IMR-90 (cell line): ENCODE data around the gene PIR. TPM values are rescaled to one million over a fixed set of nuclear protein-coding genes. Genes with fewer than 3 reads are reported as not detected.

Experiments
- ATAC-seq: fragments of 200-7000 bp; cut with Tn5 transposase; 2 replicates; pipeline ENCODE4 v1.9.1; 2020; ENCODE audit warnings: low read depth, mild to moderate bottlenecking, moderate library complexity
- BruUV-seq: library from RNA; stranded (reverse); fragments of 400-500 nt; replicated peaks from 2 replicates; lab custom pipeline; 2021; lab: Mats Ljungman, UMichigan
- CTCF ChIA-PET: fragments of 300-600 bp; formaldehyde crosslinking; extraction: SDS; loops from one replicate; lab custom pipeline; 2021; ENCODE audit warnings: antibody characterized with exemption; lab: Yijun Ruan, JAX
- POLR2A ChIA-PET: fragments of 300-600 bp; sonication (Branson Sonifier 250); formaldehyde crosslinking; loops from one replicate; lab custom pipeline; 2022; ENCODE audit warnings: antibody characterized with exemption; ENCODE audit not compliant: unreplicated experiment; lab: Charles Lee
- DNase-seq: peaks from one replicate; pipeline ENCODE4 v3.0.0; 2013
- H2AFZ ChIP-seq: replicated peaks from 2 replicates; pipeline ENCODE3; 2013; ENCODE audit warnings: low read length, mild to moderate bottlenecking; ENCODE audit not compliant: poor library complexity
- H2AK5ac ChIP-seq: 2 replicates; pipeline ENCODE4 v1.6.1; 2013; ENCODE audit warnings: low read depth, low read length, inconsistent platforms
- H2AK9ac ChIP-seq: replicated peaks from 2 replicates; pipeline ENCODE3; 2013; ENCODE audit warnings: mild to moderate bottlenecking, low read depth, low read length, moderate library complexity; ENCODE audit not compliant: poor library complexity
- H2BK120ac ChIP-seq: 2 replicates; pipeline ENCODE4 v1.6.1; 2013; ENCODE audit warnings: low read depth, low read length, inconsistent platforms
- H2BK15ac ChIP-seq: 3 replicates; pipeline ENCODE4 v1.6.1; 2013; ENCODE audit warnings: low read depth, low read length, inconsistent platforms
- H2BK20ac ChIP-seq: 2 replicates; pipeline ENCODE4 v1.6.1; 2013; ENCODE audit warnings: low read depth, mild to moderate bottlenecking, inconsistent platforms, low read length, moderate library complexity
- H2BK5ac ChIP-seq: 2 replicates; pipeline ENCODE4 v1.6.1; 2013; ENCODE audit warnings: mild to moderate bottlenecking, low read depth, low read length, inconsistent platforms; ENCODE audit not compliant: poor library complexity, severe bottlenecking
- H3K14ac ChIP-seq: replicated peaks from 2 replicates; pipeline ENCODE4 v1.6.1; 2013; ENCODE audit warnings: low read depth, low read length, inconsistent platforms
- H3K18ac ChIP-seq: 2 replicates; pipeline ENCODE4 v1.6.1; 2013; ENCODE audit warnings: low read depth, low read length, control low read depth
- H3K23ac ChIP-seq: 2 replicates; pipeline ENCODE4 v1.6.1; 2013; ENCODE audit warnings: low read depth, low read length, inconsistent platforms
- H3K27ac ChIP-seq: 2 replicates; pipeline ENCODE4 v1.5.1; 2013; ENCODE audit warnings: mild to moderate bottlenecking, control low read depth, low read length; ENCODE audit not compliant: insufficient read depth
- H3K27me3 ChIP-seq: 2 replicates; pipeline ENCODE4 v1.6.1; 2013; ENCODE audit warnings: low read length; ENCODE audit not compliant: control insufficient read depth, insufficient read depth
- H3K36me3 ChIP-seq: 2 replicates; pipeline ENCODE4 v1.6.1; 2013; ENCODE audit warnings: low read length, mixed read lengths; ENCODE audit not compliant: control insufficient read depth, insufficient read depth
- H3K4ac ChIP-seq: 2 replicates; pipeline ENCODE4 v1.6.1; 2013; ENCODE audit warnings: low read depth, low read length, inconsistent platforms
- H3K4me1 ChIP-seq: 2 replicates; pipeline ENCODE4 v1.6.1; 2013; ENCODE audit warnings: low read length, mixed read lengths; ENCODE audit not compliant: control insufficient read depth, insufficient read depth
- H3K4me2 ChIP-seq: 2 replicates; pipeline ENCODE4 v1.6.1; 2013; ENCODE audit warnings: low read depth, mild to moderate bottlenecking, control low read depth, low read length, moderate library complexity
- H3K4me3 ChIP-seq: 2 replicates; pipeline ENCODE4 v1.5.1; 2013; ENCODE audit warnings: low read depth, mild to moderate bottlenecking, control low read depth, low read length, moderate library complexity; ENCODE audit not compliant: insufficient read depth
- H3K56ac ChIP-seq: 2 replicates; pipeline ENCODE4 v1.6.1; 2013; ENCODE audit warnings: low read length, inconsistent platforms; ENCODE audit not compliant: insufficient read depth; ENCODE audit errors: extremely low read depth
- H3K79me1 ChIP-seq, 2 experiments: 2 replicates each; pipeline ENCODE4 v1.6.1; 2013; ENCODE audit warnings: low read length in 2 of 2, inconsistent platforms in 1 of 2, low read depth in 1 of 2
- H3K9ac ChIP-seq: 2 replicates; pipeline ENCODE4 v1.6.1; 2013; ENCODE audit warnings: low read depth, low read length, control low read depth
- H3K9me1 ChIP-seq: 2 replicates; pipeline ENCODE4 v1.6.1; 2013; ENCODE audit warnings: low read length, inconsistent platforms; ENCODE audit not compliant: insufficient read depth
- H3K9me3 ChIP-seq: 2 replicates; pipeline ENCODE4 v1.6.1; 2013; ENCODE audit warnings: low read length; ENCODE audit not compliant: control insufficient read depth, insufficient read depth
- H4K20me1 ChIP-seq: 2 replicates; pipeline ENCODE4 v1.6.1; 2013; ENCODE audit warnings: low read length, inconsistent platforms; ENCODE audit not compliant: insufficient read depth
- H4K5ac ChIP-seq: 2 replicates; pipeline ENCODE4 v1.6.1; 2013; ENCODE audit warnings: mild to moderate bottlenecking, low read depth, low read length, control low read depth
- H4K8ac ChIP-seq, 2 experiments: 2 replicates each; pipeline ENCODE4 v1.6.1; 2013; ENCODE audit warnings: low read depth in 2 of 2, low read length in 2 of 2, control low read depth in 1 of 2, inconsistent platforms in 1 of 2
- H4K91ac ChIP-seq: 2 replicates; pipeline ENCODE4 v1.6.1; 2013; ENCODE audit warnings: low read depth, low read length, inconsistent platforms; ENCODE audit not compliant: insufficient read depth
- BHLHE40 ChIP-seq: fragments of 150-350 bp; IDR thresholded peaks from 2 replicates; pipeline ENCODE4 v1.6.1; 2016; ENCODE audit warnings: mild to moderate bottlenecking, low read depth, low read length
- CEBPB ChIP-seq: IDR thresholded peaks from 2 replicates; pipeline ENCODE4 v1.6.1; 2012; ENCODE audit warnings: low read depth, low read length, improper control_type of control experiment
- CHD1 ChIP-seq: IDR thresholded peaks from 2 replicates; pipeline ENCODE4 v1.6.1; 2012; ENCODE audit warnings: low read depth, low read length, improper control_type of control experiment
- CTCF ChIP-seq: conservative IDR thresholded peaks from 2 replicates; pipeline ENCODE4 v1.5.1; 2012; ENCODE audit warnings: mild to moderate bottlenecking, low read depth, low read length, improper control_type of control experiment
- FOS ChIP-seq: fragments of 150-350 bp; IDR thresholded peaks from 2 replicates; pipeline ENCODE4 v1.6.1; 2016; ENCODE audit warnings: low read depth, low read length
- MAFK ChIP-seq: IDR thresholded peaks from 2 replicates; pipeline ENCODE4 v1.6.1; 2012; ENCODE audit warnings: low read depth, low read length, improper control_type of control experiment
- MAZ ChIP-seq: IDR thresholded peaks from 2 replicates; pipeline ENCODE4 v1.6.1; 2012; ENCODE audit warnings: low read depth, mild to moderate bottlenecking, low read length, improper control_type of control experiment, moderate library complexity, borderline replicate concordance
- MXI1 ChIP-seq: IDR thresholded peaks from 2 replicates; pipeline ENCODE4 v1.6.1; 2012; ENCODE audit warnings: low read depth, mild to moderate bottlenecking, low read length, moderate library complexity, borderline replicate concordance
- NFE2L2 ChIP-seq: fragments of 150-350 bp; IDR thresholded peaks from 2 replicates; pipeline ENCODE4 v1.6.1; 2016; ENCODE audit warnings: low read depth, mild to moderate bottlenecking, low read length
- RAD21 ChIP-seq: IDR thresholded peaks from 2 replicates; pipeline ENCODE4 v1.6.1; 2012; ENCODE audit warnings: low read length, improper control_type of control experiment
- RCOR1 ChIP-seq: IDR thresholded peaks from 2 replicates; pipeline ENCODE4 v1.6.1; 2012; ENCODE audit warnings: mild to moderate bottlenecking, low read length, improper control_type of control experiment; ENCODE audit not compliant: insufficient replicate concordance
- RFX5 ChIP-seq: IDR thresholded peaks from 2 replicates; pipeline ENCODE4 v1.8.0; 2012; ENCODE audit warnings: low read depth, mild to moderate bottlenecking, low read length, moderate library complexity
- SMC3 ChIP-seq: fragments of 150-350 bp; IDR thresholded peaks from 2 replicates; pipeline ENCODE4 v1.6.1; 2016; ENCODE audit warnings: low read depth, mild to moderate bottlenecking, antibody characterized with exemption, low read length, moderate library complexity
- USF2 ChIP-seq: fragments of 150-350 bp; IDR thresholded peaks from 2 replicates; pipeline ENCODE4 v1.6.1; 2017; ENCODE audit warnings: mild to moderate bottlenecking, antibody characterized with exemption, low read length, low read depth
- WGBS, 2 experiments: methylation state at CpG; one replicate each; pipeline versions ENCODE4 v1.1.5 to v1.1.7; 2013; ENCODE audit warnings: missing lambda C conversion rate in 2 of 2; ENCODE audit not compliant: insufficient read length in 1 of 2; ENCODE audit errors: extremely low coverage in 2 of 2; 5-methylcytosine and 5-hydroxymethylcytosine counted together
- dilution Hi-C: fragments of 300-500 bp; cut with HindIII; formaldehyde crosslinking; loops from one replicate; pipeline ENCODE4 v1.14.3; 2018; ENCODE audit warnings: low sequenced_read_pairs; ENCODE audit not compliant: unreplicated experiment
- in situ Hi-C: fragments of 300-500 bp; cut with MboI; formaldehyde crosslinking; loops from 3 replicates; pipeline ENCODE4 v1.14.3; 2019; ENCODE audit warnings: low sequenced_read_pairs, inconsistent platforms, mixed read lengths
- intact Hi-C: fragments of 100-400 bp; cut with micrococcal nuclease; formaldehyde crosslinking; loops from 2 replicates; pipeline ENCODE4 v1.10.0; 2022
- polyA plus RNA-seq, 3 experiments: library from polyadenylated mRNA; depleted of rRNA; stranded (reverse); fragments of >200 nt; gene quantifications; 2 replicates each; pipeline ENCODE4 v1.2.3, GENCODE V29; 2012; ENCODE audit warnings: low replicate concordance in 1 of 3
- total RNA-seq: library from RNA; depleted of rRNA; stranded (reverse); fragments of >200 nt; gene quantifications from 2 replicates; pipeline ENCODE4 v1.2.3, GENCODE V29; 2012

Gene PIR
- total and polyA plus RNA-seq, 2 of the 4 experiments (the other 2 are of a cell fraction) = 5.7 to 8.7 TPM

- Histone ChIP-seq H3K4me1 (no peaks in the 10 kb centered on the region), H2BK120ac (no peak overlapping the region), H2BK20ac (no peak overlapping the region), H3K79me1 (no peaks in the 10 kb centered on the region), H2BK5ac (no peak overlapping the region), H4K20me1 (no peaks in the 10 kb centered on the region), H2AK5ac (no peak overlapping the region), H3K23ac (no peak overlapping the region), H3K18ac (no peak overlapping the region), H3K56ac (no peak overlapping the region), H2AK9ac (no peak overlapping the region), H2AFZ (no peak overlapping the region), H3K27ac (no peak overlapping the region), H4K5ac (no peak overlapping the region), H3K9me1 (no peaks in the 10 kb centered on the region), H3K4me2 (no peak overlapping the region), H3K36me3 (no peaks in the 10 kb centered on the region), H3K14ac (no peak overlapping the region), H3K4ac (no peak overlapping the region), H4K8ac (no peak overlapping the region), H3K27me3 (no peaks in the 10 kb centered on the region), H2BK15ac (no peak overlapping the region), H3K9ac (no peak overlapping the region), H3K4me3 (no peak overlapping the region), H4K91ac (no peak overlapping the region), H3K9me3 (no peaks in the 10 kb centered on the region)
- ChIA-PET CTCF (no interaction called here), POLR2A (no interaction called here)
- DNase-seq = no peak
- no peak for TF ChIP-seq CHD1
- TF ChIP-seq BHLHE40 = no peak
- no peak for TF ChIP-seq RCOR1
- no peak for TF ChIP-seq RAD21
- TF ChIP-seq FOS = no peak
- TF ChIP-seq MAZ = no peak
- TF ChIP-seq SMC3 = no peak
- no peak for TF ChIP-seq RFX5
- TF ChIP-seq MAFK = no peak
- no peak for TF ChIP-seq NFE2L2
- no peak for TF ChIP-seq CTCF
- no peak for TF ChIP-seq MXI1
- no peak for TF ChIP-seq USF2
- no peak for TF ChIP-seq CEBPB
- in situ Hi-C loops = no loop called here
- dilution Hi-C loops = no loop called here
- intact Hi-C loops = no loop called here
- ATAC-seq = no peak
- WGBS, 2 experiments = no CpG with 5 or more reads among the region's 5 CpGs
- BruUV-seq = no TSS peak
These were observed 51.7 kb downstream of the PIR start for GRCh38 chrX:15441464-15441863.
